WERI-Rb-1 (cell line): Measurements from ENCODE around the gene ACYP1.
"Not testable (repeated sequence)": the region's sequence is repeated elsewhere in the genome, so short reads cannot be mapped to it uniquely, and the experiment has no call there.

Experiments used
- DNase-seq: peaks from one replicate; pipeline ENCODE4 v3.0.0-alpha.2; 2020
- H3K27ac ChIP-seq: fragments of 250-450 bp; sonication (Bioruptor Pico); 2 replicates; pipeline ENCODE4 v1.5.1; 2020; ENCODE audit warnings: mild to moderate bottlenecking, moderate library complexity
- H3K27me3 ChIP-seq: fragments of 250-450 bp; sonication (Bioruptor Pico); 2 replicates; pipeline ENCODE4 v1.5.1; 2021; ENCODE audit warnings: mild to moderate bottlenecking, low read depth, moderate library complexity; ENCODE audit not compliant: insufficient read depth, severe bottlenecking
- H3K36me3 ChIP-seq: fragments of 250-450 bp; sonication (Bioruptor Pico); 2 replicates; pipeline ENCODE4 v1.5.1; 2020; ENCODE audit warnings: mild to moderate bottlenecking, moderate library complexity
- H3K4me3 ChIP-seq: 2 replicates; pipeline ENCODE4 v1.5.1; 2011; ENCODE audit warnings: low read depth, mild to moderate bottlenecking, control low read depth, low read length
- H3K9me3 ChIP-seq: fragments of 250-450 bp; sonication (Bioruptor Pico); 2 replicates; pipeline ENCODE4 v1.5.1; 2021; ENCODE audit warnings: mild to moderate bottlenecking, moderate library complexity; ENCODE audit not compliant: severe bottlenecking
- CTCF ChIP-seq: IDR thresholded peaks from 2 replicates; pipeline ENCODE4 v1.5.1; 2011; ENCODE audit warnings: low read depth, mild to moderate bottlenecking, control low read depth, inconsistent platforms, low read length

The ACYP1 gene

GRCh38 chr14:75068294-75069120, 4.7 kb upstream of the ACYP1 start:
- no peak for DNase-seq
- peaks cover 2% of the 10 kb centered on the region; the same call in 1 of the 2 replicates for H3K36me3 ChIP-seq
- no peaks in the 10 kb centered on the region for H3K27me3 ChIP-seq
- peak overlapping the region; percentile 44 for H3K4me3 ChIP-seq
- H3K9me3 ChIP-seq = no peaks in the 10 kb centered on the region
- H3K27ac ChIP-seq = peak overlapping the region; percentile 63
- TF ChIP-seq CTCF = no peak

GRCh38 chr14:75067765-75068164, 3.9 kb upstream of the ACYP1 start:
- H3K27ac ChIP-seq, H3K36me3 ChIP-seq, H3K9me3 ChIP-seq, H3K4me3 ChIP-seq, DNase-seq, H3K27me3 ChIP-seq: not testable (repeated sequence)

GRCh38 chr14:75067212-75067611, 3.4 kb upstream of the ACYP1 start:
- no peak for DNase-seq
- Histone ChIP-seq H3K4me3 (no peak overlapping the region), H3K27me3 (no peaks in the 10 kb centered on the region), H3K27ac (no peak overlapping the region), H3K9me3 (no peaks in the 10 kb centered on the region), H3K36me3 (peaks cover 6% of the 10 kb centered on the region; the same call in 1 of the 2 replicates)
- no peak for TF ChIP-seq CTCF

GRCh38 chr14:75066691-75067090, 2.9 kb upstream of the ACYP1 start:
- Histone ChIP-seq H3K4me3 (no peak overlapping the region), H3K9me3 (no peaks in the 10 kb centered on the region), H3K36me3 (peaks cover 6% of the 10 kb centered on the region), H3K27ac (no peak overlapping the region), H3K27me3 (no peaks in the 10 kb centered on the region)
- DNase-seq = no peak
- no peak for TF ChIP-seq CTCF

- Histone ChIP-seq H3K27ac (peak overlapping the region; percentile 86), H3K4me3 (peak overlapping the region; percentile 65), H3K9me3 (peaks cover 7% of the 10 kb centered on the region), H3K27me3 (no peaks in the 10 kb centered on the region), H3K36me3 (peaks cover 29% of the 10 kb centered on the region)
- no peak for DNase-seq
- TF ChIP-seq CTCF = no peak
Measured at GRCh38 chr14:75064205-75064567, 362 bp upstream of the ACYP1 start.

- DNase-seq = no peak
- Histone ChIP-seq H3K27me3 (no peaks in the 10 kb centered on the region), H3K36me3 (peaks cover 29% of the 10 kb centered on the region), H3K27ac (peak overlapping the region; percentile 86), H3K9me3 (peaks cover 7% of the 10 kb centered on the region), H3K4me3 (peak overlapping the region; percentile 65)
- no peak for TF ChIP-seq CTCF
Measured at GRCh38 chr14:75063013-75063412, 811 bp downstream of the ACYP1 start.
